Suppressor macrophage treated with lipopolysaccharide for 1 hour (primary cell): Measurements from ENCODE around the gene GUCA1C.

ENCODE experiments used
- DNase-seq, 3 donors: peaks; one replicate each; pipeline ENCODE4 v3.0.0-alpha.2; 2020 to 2022

Gene GUCA1C, protein sequence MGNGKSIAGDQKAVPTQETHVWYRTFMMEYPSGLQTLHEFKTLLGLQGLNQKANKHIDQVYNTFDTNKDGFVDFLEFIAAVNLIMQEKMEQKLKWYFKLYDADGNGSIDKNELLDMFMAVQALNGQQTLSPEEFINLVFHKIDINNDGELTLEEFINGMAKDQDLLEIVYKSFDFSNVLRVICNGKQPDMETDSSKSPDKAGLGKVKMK

DNA sequence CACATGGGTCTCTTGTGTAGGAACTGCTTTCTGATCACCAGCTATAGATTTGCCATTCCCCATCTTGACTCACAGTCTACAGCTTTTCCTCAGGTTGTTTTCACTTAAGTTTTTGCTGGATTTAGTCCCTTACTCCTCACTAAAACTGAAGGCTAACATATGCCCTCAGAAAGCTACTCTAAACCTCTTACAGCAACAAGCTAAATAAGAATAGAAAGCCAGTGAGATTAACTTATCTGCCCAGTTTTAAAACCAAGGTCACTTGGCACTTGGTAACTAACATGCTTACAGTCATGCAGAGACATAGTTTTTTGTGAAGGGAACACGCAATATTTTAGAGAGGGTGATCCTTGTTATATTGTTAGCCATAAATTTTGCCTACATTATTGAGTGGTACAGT, at the start of gene GUCA1C:
TSS of gene GUCA1C (minus strand) at position 180 of the 400 bp plus-strand sequence. CDS start at position 63, 117 bp downstream.
- no peak for DNase-seq

DNA sequence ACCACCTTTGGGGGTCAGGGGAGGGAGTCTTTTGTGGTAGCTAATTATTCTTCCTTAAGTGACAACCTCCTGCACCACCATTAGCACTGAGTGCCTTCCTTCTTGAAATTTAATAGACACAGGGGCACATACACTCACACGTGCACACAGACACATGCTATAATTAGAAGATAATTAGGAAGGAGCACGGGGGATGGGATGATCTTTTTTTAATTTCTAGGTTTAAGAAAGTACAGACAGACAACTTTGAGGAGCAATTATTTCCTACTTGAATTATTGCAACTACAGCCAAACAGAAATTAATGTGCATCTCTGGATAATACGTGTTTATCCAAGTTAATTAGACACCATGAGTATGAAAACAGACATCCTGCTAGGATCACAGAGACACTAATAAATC, 44.8 kb upstream of the GUCA1C start:
- DNase-seq: no peak

GRCh38 chr3:108985844-108986243, 32.2 kb upstream of the GUCA1C start:
- no peak for DNase-seq

- DNase-seq: no peak
Measured at GRCh38 chr3:108983051-108983450, 29.4 kb upstream of the GUCA1C start.

GRCh38 chr3:108976058-108976457, 22.4 kb upstream of the GUCA1C start:
- no peak for DNase-seq

GRCh38 chr3:108973019-108973418, 19.3 kb upstream of the GUCA1C start:
- DNase-seq: no peak

GRCh38 chr3:108972482-108972881, 18.8 kb upstream of the GUCA1C start:
- no peak for DNase-seq

GRCh38 chr3:108970561-108970960, 16.9 kb upstream of the GUCA1C start:
- no peak for DNase-seq

GRCh38 chr3:108966773-108967172, 13.1 kb upstream of the GUCA1C start:
- no peak for DNase-seq

GRCh38 chr3:108959017-108959416, 5.3 kb upstream of the GUCA1C start:
- no peak for DNase-seq

DNA sequence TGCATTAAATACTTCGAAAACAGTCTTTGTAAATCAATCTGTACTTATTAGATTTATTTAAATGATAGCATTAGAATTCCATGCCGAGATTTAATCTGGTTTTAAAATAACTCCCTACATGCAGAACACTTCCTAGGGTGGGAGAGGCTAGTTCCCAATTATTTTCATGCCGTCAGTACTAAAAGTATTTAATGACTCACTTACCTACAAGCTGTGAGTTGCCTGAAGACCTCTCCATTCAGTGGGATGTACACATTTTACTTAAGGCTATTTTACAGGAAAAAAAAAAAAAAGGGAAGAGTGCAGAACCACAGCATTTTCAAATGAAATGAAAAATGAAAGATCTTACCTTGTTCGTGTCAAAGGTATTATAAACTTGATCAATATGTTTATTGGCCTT, 469 bp downstream of the GUCA1C start:
- no peak for DNase-seq

DNA sequence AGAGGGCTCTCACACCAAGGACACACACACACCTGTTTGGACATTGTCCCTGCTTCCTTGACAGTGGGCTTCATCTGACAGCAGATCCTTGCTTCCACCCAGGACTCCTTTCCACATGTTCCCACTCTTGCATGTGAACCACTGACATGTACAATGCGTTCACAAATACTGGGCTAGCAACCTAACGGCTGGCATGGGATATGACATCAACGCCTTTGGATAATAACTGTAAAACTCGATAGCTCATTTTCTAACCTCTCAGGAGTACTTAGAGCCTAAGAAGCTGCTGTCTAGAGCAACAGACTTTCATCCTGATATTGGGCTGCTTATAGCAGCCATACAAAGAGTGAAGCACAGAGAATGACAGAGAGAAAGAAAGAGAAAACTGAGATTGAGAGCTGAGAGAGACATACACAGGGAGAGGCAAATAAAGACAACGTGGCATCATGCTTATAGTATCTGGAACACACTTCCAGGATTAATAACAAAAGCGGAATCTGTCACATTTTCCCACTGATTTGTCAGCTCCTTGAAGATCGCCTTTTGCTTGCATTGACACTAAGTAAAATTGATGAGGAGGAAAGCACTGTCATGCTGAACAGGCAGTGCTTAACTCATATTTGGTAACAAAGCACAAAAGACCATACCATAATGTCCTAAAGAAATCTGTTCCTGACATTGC, 1.7 kb downstream of the GUCA1C start:
- no peak for DNase-seq

DNA sequence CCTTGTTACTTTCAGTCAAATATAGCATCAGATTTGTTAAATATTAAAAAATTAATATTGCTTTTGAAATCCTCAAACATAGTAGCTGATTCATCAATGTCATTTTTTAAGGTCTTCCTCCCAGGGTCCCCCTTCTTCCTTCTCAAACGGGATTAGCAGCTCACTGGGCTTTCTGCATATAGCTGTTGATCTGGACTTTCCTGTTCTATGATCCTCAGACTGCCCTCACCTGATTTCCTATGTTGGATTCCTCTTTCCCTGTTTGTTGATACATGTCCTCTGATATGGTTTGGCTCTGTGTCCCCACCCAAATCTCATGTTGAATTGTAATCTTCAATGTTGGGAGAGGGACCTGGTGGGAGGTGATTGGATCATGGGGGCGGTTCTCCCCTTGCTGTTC, 5.8 kb downstream of the GUCA1C start:
- no peak for DNase-seq

DNA sequence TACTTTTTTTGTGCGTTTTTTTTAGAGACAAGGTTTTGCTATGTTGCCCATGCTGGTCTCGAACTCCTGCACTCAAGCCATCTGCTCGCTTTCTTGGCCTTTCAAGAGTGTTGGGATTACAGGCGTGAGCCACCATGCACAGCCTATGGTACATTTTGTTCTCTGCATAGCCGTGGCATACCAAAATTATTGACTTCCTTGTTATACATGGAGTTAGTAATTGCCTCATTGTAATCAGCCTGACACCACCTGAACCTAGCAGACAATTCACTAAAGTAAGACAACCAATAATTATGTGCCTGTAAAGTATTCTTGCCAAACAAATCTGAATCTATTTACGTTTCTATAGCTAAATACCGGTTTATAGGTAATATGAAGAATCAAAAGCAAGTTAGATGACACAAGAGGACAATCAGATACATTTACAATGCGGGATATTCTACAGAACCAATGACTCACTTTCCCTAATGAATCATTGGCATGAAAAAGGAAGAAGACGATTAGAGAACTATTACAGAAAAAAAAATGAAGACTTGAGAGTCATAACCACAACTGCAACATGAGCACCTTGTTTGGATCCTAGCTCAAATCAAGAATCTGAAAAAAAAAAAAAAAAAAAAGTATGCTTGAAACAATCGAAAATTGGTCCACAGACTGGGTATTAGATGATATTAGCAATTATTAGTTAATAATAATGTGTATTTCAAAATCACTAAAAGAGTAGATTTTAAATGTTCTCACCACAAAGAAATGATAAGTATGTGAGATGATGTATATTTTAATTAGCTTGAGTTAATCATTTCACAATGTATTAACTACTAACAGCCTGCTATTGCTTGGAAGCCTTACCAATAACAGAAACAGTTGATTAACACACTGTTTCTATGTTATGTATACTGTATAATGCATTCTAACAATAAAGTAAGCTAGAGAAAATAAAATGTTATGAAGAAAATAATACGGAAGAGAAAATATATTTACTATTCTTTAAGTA, 7.1 kb downstream of the GUCA1C start:
- peak in 1 of 3 donors; percentile 2 for DNase-seq

GRCh38 chr3:108940568-108941263, 13.0 kb downstream of the GUCA1C start:
- DNase-seq: no peak

GRCh38 chr3:108940166-108940565, 13.5 kb downstream of the GUCA1C start:
- DNase-seq: no peak

GRCh38 chr3:108936924-108937689, 16.6 kb downstream of the GUCA1C start:
- no peak for DNase-seq

DNA sequence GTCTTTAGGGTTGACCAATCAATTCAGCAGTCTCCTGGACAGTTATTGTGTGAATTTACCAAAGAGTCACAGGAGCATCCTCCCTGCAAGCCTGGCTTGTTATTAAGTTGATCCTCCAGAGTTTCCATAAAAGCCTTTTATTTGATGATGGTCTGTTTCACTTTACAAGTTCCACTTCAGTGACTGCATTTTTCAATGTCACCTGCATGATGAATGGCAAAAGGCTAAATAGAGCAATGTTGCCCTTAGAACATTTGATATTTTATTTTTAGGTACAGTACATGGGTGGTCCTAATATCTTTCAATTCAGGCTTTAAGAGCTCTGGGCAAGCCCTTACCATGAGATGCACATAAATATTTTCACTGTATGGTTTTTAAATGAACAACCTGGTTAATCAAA, 22.6 kb downstream of the GUCA1C start:
- no peak for DNase-seq

DNA sequence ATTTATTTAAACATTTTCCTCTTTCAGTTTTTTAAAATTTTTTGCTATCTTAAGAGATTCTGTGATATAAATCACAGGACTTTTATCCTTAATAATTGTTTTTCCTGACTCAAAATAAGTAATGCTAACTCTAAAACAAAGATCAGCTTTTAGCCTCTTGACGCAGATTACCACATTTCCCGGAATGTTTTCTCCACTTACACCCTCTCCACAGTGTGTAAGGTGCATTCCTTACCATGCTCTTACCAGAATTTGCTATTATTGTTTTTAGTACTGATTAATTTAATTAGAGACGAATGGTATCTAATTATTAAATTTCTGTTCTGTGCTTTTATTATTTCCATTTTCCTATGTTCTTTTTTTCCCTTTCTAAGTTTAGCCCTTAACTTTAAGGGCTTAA, 34.8 kb downstream of the GUCA1C start:
- no peak for DNase-seq

GRCh38 chr3:108914774-108915641, 38.7 kb downstream of the GUCA1C start:
- DNase-seq: peak; percentile 56 to 65 (median 58)

DNA sequence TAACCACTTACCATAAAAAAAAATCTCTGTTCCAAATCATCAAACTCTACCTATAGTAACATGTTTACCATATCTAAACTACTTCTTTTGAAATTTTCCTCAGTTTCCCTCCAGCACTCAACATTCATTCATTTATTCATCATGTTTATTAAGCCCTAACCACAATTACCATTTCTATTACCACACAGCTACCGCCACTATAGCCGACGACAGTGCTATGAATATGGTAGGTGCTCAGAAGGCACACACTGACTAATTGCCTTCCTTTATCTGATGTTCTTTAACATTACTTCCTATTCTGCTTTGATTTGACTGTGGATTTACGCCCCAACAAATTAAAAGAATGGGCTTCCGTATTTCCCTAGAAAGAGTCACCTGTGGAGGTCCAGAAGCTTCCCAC, 43.9 kb downstream of the GUCA1C start:
- no peak for DNase-seq
